SK-N-SH (cell line): ENCODE data around the gene TRPM3.

ENCODE experiments used
- CTCF ChIP-seq: fragments of 200-600 bp; sonication (generic); IDR thresholded peaks from 2 replicates; pipeline ENCODE4 v1.6.1; 2017; ENCODE audit warnings: antibody characterized with exemption, mild to moderate bottlenecking, moderate library complexity
- FOXM1 ChIP-seq: IDR thresholded peaks from 2 replicates; pipeline ENCODE4 v1.4.0; 2012; ENCODE audit warnings: low read depth, mild to moderate bottlenecking
- NRF1 ChIP-seq: IDR thresholded peaks from 2 replicates; pipeline ENCODE4 v1.6.1; 2012; ENCODE audit warnings: low read depth, mild to moderate bottlenecking, low read length
- RFX5 ChIP-seq: IDR thresholded peaks from 2 replicates; pipeline ENCODE4 v1.6.1; 2012; ENCODE audit warnings: mild to moderate bottlenecking, improper control_type of control experiment, low read length

- TF ChIP-seq CTCF = no peak
- no peak for TF ChIP-seq RFX5
- TF ChIP-seq FOXM1 = no peak
- TF ChIP-seq NRF1 = no peak
Observed at GRCh38 chr9:70581955-70582350, 539.5 kb downstream of the TRPM3 start.
